Upper lobe of left lung (tissue), 6 donors: ENCODE measurements around the gene BCAS3. TPM values are rescaled to one million over a fixed set of nuclear protein-coding genes. Genes with fewer than 3 reads are reported as not detected.

Source experiments
- ATAC-seq, 2 donors: fragments of 200-7000 bp; cut with Tn5 transposase; one replicate each; pipeline ENCODE4 v1.9.1; 2022; ENCODE audit warnings: mild to moderate bottlenecking in 2 of 2, moderate library complexity in 2 of 2; ENCODE audit not compliant: low FRiP score in 2 of 2
- DNase-seq, 2 donors: peaks; one replicate each; pipeline ENCODE4 v3.0.0-alpha.2; 2019 to 2020
- H3K27ac ChIP-seq, 4 donors: fragments of 200-600 bp; sonication (generic); one replicate each; pipeline ENCODE4 v1.5.1; 2016 to 2019
- H3K27me3 ChIP-seq, 4 donors: fragments of 200-600 bp; sonication (generic); one replicate each; pipeline ENCODE4 v1.5.1; 2017 to 2019
- H3K36me3 ChIP-seq, 4 donors: fragments of 200-600 bp; sonication (generic); one replicate each; pipeline ENCODE4 v1.5.1; 2016 to 2019
- H3K4me1 ChIP-seq, 4 donors: fragments of 200-600 bp; sonication (generic); one replicate each; pipeline ENCODE4 v1.5.1; 2018 to 2019
- H3K4me3 ChIP-seq, 4 donors: fragments of 200-600 bp; sonication (generic); one replicate each; pipeline ENCODE4 v1.5.1; 2017 to 2019; ENCODE audit warnings: mild to moderate bottlenecking in 2 of 4, moderate library complexity in 1 of 4
- H3K9me3 ChIP-seq, 4 donors: fragments of 200-600 bp; sonication (generic); one replicate each; pipeline ENCODE4 v1.5.1; 2018 to 2019
- EP300 ChIP-seq, 4 donors: sonication (generic); formaldehyde crosslinking; IDR thresholded peaks; one replicate each; pipeline ENCODE4 v1.5.1; 2017; ENCODE audit warnings: antibody characterized with exemption in 4 of 4, control low read depth in 2 of 4
- POLR2A ChIP-seq, 4 donors: fragments of 450-650 bp; IDR thresholded peaks; one replicate each; pipeline ENCODE4 v1.5.1; 2016 to 2017; ENCODE audit warnings: antibody characterized with exemption in 4 of 4, mild to moderate bottlenecking in 2 of 4
- POLR2AphosphoS5 ChIP-seq, 2 donors: sonication (generic); formaldehyde crosslinking; IDR thresholded peaks; one replicate each; pipeline ENCODE4 v1.5.1; 2017; ENCODE audit warnings: antibody characterized with exemption in 2 of 2
- WGBS, 2 donors: methylation state at CpG; one replicate each; pipeline ENCODE4 v1.1.5; 2017 to 2018; 5-methylcytosine and 5-hydroxymethylcytosine counted together
- total RNA-seq, 6 donors: library from RNA; depleted of rRNA in 4 of 6; stranded (reverse); fragments of >200 nt in 4 of 6; gene quantifications; one replicate each; pipeline versions ENCODE4 v1.1.0 to v1.2.1, GENCODE V29; 2016 to 2021
- TF ChIP-seq, protein P1 (sequence below), 6 experiments: fragments of 450-650 bp in 4 of 6; fragments of 200-600 bp in 2 of 6; sonication (generic) in 2 of 6; IDR thresholded peaks; one replicate each; pipeline ENCODE4 v1.5.1; 2016 to 2019; ENCODE audit warnings: antibody characterized with exemption in 6 of 6
- donor health status: DM: no; HTN: no; CAD: no; lungs with moderate emphysema.
- donor health status: DM: no; HTN: yes; CAD: no; lungs with severe emphysema.

The BCAS3 gene
- total RNA-seq, 6 donors from 2014 or later: 20.1 to 111 (median 37.0) TPM

DNA sequence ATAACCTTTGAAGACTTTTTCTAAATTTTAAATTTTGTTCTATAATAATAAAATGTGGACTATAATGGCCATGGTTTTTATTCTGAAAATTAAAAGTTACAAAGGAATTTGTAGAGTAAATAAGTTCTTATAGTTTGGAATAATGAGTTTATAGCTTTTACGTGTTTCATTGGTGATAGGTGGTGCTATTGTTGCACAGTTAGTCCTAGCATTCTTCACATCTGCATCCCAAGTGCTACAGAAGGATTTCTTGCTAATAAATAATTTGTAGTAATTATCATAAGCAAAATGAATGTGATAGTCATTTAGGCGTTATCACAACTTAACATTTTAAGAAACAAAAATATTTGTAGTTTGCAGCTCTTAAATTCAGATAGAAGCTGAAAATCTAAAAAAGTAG, 67.9 kb downstream of the BCAS3 start:
- H3K4me1 ChIP-seq: peaks cover 0 to 16% (median 6%) of the 10 kb centered on the region in 4 donors
- H3K27ac ChIP-seq: no peak overlapping the region
- no peak for DNase-seq
- 61 to 73% methylated on average over 2 of the region's 2 CpGs for WGBS, 2 donors
- no peaks in the 10 kb centered on the region for H3K36me3 ChIP-seq
- H3K27me3 ChIP-seq: no peaks in the 10 kb centered on the region
- ATAC-seq: no peak
- H3K9me3 ChIP-seq: peaks cover 0 to 3% (median under 1%) of the 10 kb centered on the region in 4 donors
- TF ChIP-seq POLR2A (IDR thresholded peaks at IDR 0.05) (no peak), EP300 (IDR thresholded peaks at IDR 0.05) (no peak), POLR2AphosphoS5 (IDR thresholded peaks at IDR 0.05) (no peak)
- TF ChIP-seq, protein P1, sequence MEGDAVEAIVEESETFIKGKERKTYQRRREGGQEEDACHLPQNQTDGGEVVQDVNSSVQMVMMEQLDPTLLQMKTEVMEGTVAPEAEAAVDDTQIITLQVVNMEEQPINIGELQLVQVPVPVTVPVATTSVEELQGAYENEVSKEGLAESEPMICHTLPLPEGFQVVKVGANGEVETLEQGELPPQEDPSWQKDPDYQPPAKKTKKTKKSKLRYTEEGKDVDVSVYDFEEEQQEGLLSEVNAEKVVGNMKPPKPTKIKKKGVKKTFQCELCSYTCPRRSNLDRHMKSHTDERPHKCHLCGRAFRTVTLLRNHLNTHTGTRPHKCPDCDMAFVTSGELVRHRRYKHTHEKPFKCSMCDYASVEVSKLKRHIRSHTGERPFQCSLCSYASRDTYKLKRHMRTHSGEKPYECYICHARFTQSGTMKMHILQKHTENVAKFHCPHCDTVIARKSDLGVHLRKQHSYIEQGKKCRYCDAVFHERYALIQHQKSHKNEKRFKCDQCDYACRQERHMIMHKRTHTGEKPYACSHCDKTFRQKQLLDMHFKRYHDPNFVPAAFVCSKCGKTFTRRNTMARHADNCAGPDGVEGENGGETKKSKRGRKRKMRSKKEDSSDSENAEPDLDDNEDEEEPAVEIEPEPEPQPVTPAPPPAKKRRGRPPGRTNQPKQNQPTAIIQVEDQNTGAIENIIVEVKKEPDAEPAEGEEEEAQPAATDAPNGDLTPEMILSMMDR (IDR thresholded peaks at IDR 0.05): no peak
- no peak overlapping the region for H3K4me3 ChIP-seq

DNA sequence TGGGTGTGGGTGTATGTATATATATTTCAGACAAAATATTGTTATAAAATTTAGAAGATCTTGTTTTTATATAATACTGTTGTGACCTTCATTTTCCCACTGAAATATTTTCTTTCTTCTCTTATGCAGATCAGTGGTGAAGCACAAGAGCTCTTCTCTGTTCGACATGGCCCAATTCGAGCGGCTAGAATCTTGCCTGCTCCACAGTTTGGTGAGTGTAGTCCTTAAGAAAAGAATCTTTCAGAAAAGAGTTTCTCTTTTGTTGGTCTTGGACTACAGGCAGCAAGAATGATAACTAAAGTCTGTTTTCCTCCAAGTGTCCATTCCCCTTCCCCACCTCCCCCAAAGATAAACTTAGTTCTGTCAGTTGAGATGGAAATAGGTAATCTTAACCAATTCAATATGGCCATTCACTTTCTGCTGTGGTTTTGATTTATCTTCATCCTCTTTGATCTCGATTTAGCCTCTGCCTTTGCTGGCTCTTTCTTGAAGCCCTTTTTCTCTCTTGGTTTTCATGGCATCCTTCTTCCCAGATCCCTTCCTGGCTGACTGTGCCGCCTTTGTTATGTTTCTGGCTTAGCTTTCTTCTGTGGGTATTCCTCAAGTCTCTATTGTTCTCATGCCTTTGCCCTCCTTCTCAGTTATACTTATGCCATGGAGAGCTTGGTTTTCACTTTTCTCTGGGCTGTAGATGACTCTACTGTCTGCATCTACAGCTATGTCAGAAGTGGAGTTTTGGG, 69.6 kb downstream of the BCAS3 start:
- Histone ChIP-seq H3K27ac (no peak overlapping the region), H3K9me3 (peaks cover 0 to 5% (median 2%) of the 10 kb centered on the region in 4 donors), H3K4me3 (no peak overlapping the region), H3K36me3 (no peaks in the 10 kb centered on the region), H3K4me1 (peaks cover 0 to 16% (median 6%) of the 10 kb centered on the region in 4 donors), H3K27me3 (no peaks in the 10 kb centered on the region)
- ATAC-seq: no peak
- no peak for DNase-seq
- TF ChIP-seq POLR2AphosphoS5 (IDR thresholded peaks at IDR 0.05) (no peak), EP300 (IDR thresholded peaks at IDR 0.05) (no peak), POLR2A (IDR thresholded peaks at IDR 0.05) (no peak)
- TF ChIP-seq, protein P1 (IDR thresholded peaks at IDR 0.05): no peak
- WGBS, 2 donors: 80 to 81% methylated on average over 5 of the region's 5 CpGs

DNA sequence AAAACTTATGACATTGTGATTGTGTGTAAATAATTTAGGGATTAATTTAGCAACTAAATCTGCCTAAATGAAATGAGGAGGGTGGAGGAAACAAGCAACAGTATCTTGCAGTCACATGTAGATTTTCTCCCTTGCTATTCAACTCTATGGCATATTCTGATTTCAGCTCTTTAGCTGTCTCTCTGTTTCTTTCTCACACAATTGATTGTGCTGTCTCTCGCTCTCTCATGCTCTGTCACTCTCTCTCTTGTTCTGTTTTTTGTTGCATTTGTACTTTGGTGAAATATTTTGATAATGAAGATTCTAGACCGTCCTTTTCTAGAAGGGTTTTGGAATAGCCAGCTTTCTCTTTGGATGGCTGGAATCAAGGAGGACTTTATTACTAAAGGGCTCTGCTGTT, 70.6 kb downstream of the BCAS3 start:
- TF ChIP-seq POLR2AphosphoS5 (IDR thresholded peaks at IDR 0.05): no peak
- no peak for TF ChIP-seq POLR2A (IDR thresholded peaks at IDR 0.05)
- TF ChIP-seq, protein P1 (IDR thresholded peaks at IDR 0.05): no peak
- no peak for TF ChIP-seq EP300 (IDR thresholded peaks at IDR 0.05)
- no peaks in the 10 kb centered on the region for H3K36me3 ChIP-seq
- H3K4me3 ChIP-seq: no peak overlapping the region
- no peaks in the 10 kb centered on the region for H3K27me3 ChIP-seq
- DNase-seq (no peak), ATAC-seq (no peak)
- H3K27ac ChIP-seq: no peak overlapping the region
- peaks cover 0 to 16% (median 6%) of the 10 kb centered on the region in 4 donors for H3K4me1 ChIP-seq
- H3K9me3 ChIP-seq: peaks cover 0 to 5% (median 2%) of the 10 kb centered on the region in 4 donors
- 95% methylated on average over 2 of the region's 2 CpGs for WGBS, 2 donors

DNA sequence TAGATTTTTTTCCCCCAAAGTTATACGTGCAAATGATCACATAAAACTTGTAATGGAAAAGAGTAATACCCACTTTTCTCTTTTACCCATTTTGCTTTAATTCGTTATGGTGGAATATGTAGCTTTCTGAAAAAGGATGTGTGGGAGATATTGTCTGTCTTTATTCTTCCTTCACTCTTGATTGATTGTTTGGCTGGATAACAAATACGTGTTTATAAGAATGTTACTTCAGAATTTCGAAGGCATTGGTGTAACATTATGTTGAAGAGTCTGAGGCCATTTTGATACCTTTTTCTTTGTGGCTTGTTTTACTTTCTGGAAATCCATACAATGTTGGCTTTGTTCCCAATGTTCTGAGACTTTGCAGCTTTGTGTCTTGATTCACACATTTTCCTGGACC, 71.4 kb downstream of the BCAS3 start:
- TF ChIP-seq, protein P1 (IDR thresholded peaks at IDR 0.05): no peak
- TF ChIP-seq POLR2AphosphoS5 (IDR thresholded peaks at IDR 0.05): no peak
- TF ChIP-seq POLR2A (IDR thresholded peaks at IDR 0.05): no peak
- no peak for TF ChIP-seq EP300 (IDR thresholded peaks at IDR 0.05)
- Histone ChIP-seq H3K4me1 (peaks cover 0 to 9% (median 6%) of the 10 kb centered on the region in 4 donors), H3K9me3 (peaks cover 0 to 5% (median 2%) of the 10 kb centered on the region in 4 donors), H3K4me3 (no peak overlapping the region), H3K27ac (no peak overlapping the region), H3K27me3 (no peaks in the 10 kb centered on the region), H3K36me3 (no peaks in the 10 kb centered on the region)
- no peak for ATAC-seq
- DNase-seq: no peak
- WGBS, 2 donors: 68 to 73% methylated on average over 4 of the region's 4 CpGs

DNA sequence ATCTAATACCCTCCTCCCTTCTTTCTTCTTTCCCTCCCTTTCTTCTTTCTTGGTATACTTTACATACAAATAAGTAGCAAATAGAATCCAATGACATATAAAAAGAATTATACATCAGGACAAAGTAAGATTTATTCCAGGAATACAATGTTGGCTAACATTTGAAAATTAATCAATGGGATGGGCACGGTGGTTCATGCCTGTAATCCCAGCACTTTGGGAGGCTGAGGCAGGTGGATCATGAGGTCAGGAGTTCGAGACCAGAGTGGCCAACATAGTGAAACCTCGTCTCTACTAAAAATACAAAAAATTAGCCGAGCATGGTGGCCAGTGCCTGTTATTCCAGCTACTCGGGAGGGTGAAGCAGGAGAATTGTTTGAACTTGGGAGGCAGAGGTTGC, 72.1 kb downstream of the BCAS3 start:
- WGBS, 2 donors: 93 to 96% methylated on average over 5 of the region's 5 CpGs
- DNase-seq (no peak), ATAC-seq (no peak)
- TF ChIP-seq POLR2AphosphoS5 (IDR thresholded peaks at IDR 0.05): no peak
- TF ChIP-seq POLR2A (IDR thresholded peaks at IDR 0.05): no peak
- TF ChIP-seq, protein P1 (IDR thresholded peaks at IDR 0.05): no peak
- no peak for TF ChIP-seq EP300 (IDR thresholded peaks at IDR 0.05)
- Histone ChIP-seq H3K4me1 (peaks cover 0 to 2% (median under 1%) of the 10 kb centered on the region in 4 donors), H3K4me3 (no peak overlapping the region), H3K27ac (no peak overlapping the region), H3K36me3 (no peaks in the 10 kb centered on the region), H3K27me3 (no peaks in the 10 kb centered on the region), H3K9me3 (peaks cover 0 to 5% (median 2%) of the 10 kb centered on the region in 4 donors)
